HPDE6-E6E7 (cell line): Measurements from ENCODE around the gene CLTB.

Experiments
- DNase-seq: peaks from one replicate; pipeline ENCODE4 v3.0.0; 2011; ENCODE audit warnings: missing footprints; ENCODE audit errors: extremely low spot score

Gene CLTB

DNA sequence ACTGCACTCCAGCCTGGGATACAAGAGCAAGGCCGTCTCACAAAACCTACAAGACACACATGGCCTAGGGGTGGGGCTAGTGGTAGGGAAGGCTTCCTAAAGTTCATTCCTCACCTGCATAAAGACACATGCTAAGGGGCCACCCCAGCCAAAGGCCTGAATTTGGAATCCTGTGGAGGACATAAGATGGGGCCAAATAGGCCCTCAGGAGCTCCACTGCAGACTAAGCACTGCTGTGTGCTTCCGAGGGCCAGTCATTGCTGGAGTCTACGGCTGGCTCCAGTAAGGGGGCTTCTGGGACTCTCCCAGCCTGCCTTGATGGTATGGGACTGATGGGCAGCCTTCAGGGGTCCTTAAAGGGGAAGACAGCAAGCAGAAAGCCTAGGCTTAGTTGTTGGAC, 33.6 kb downstream of the CLTB start:
- DNase-seq, result no peak

DNA sequence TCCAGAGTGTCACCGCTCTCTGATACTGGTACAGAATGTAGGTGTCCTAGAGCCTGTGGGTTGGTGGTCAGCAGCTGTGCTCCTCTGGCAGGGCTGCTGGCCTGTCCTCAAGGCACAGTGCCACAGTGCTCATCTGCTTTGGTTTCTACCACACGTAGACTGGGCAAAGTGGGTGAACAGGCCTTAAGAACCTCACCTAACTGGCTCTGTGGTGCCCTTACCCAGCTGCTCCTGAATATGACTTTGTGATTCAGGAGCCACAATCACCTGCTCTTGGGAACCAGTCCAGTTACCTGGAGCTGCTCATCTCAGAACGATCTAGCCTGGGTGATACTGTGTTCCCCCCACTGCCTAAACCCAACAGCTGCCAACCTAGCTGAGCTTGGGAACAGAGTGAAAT, 34.4 kb downstream of the CLTB start:
- no peak for DNase-seq

DNA sequence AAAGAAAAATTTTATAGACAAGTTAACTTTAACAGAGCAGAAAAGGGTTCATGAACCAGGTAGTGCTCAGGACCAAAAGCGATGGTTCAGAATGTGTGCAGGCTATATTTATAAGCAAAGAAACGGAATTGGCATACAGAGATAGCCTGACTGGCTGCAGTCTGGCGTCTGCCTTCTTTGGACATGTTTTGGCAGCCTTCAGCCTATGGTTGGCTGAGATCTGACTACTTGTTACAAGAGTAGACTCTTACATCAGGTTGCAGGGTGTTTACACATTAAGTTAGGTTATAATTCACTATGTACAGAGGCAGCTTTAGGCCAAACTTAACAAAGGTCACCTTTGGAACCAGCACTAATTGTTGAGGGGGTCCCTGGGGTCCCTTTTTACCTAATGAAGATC, 34.9 kb downstream of the CLTB start:
- DNase-seq, result no peak

DNA sequence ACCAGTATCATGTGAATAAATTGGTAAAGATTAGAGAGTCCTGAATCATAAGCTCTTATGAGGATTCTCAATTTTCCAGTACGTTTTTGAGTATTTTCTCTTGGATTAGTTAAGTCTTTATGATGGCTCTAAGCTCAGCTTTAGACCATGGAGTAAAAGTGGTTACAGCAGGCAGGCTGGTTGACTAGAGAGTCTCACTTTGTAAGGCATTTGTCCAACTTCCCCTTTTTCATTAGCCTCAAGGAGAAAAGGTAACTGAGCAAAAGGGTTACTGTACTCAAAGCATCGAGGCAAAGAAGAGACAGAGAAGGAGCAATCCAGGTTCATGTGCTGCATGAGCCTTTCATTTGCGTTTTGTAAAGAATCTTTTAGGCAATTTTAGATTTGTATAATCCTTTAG, 36.5 kb downstream of the CLTB start:
- no peak for DNase-seq

DNA sequence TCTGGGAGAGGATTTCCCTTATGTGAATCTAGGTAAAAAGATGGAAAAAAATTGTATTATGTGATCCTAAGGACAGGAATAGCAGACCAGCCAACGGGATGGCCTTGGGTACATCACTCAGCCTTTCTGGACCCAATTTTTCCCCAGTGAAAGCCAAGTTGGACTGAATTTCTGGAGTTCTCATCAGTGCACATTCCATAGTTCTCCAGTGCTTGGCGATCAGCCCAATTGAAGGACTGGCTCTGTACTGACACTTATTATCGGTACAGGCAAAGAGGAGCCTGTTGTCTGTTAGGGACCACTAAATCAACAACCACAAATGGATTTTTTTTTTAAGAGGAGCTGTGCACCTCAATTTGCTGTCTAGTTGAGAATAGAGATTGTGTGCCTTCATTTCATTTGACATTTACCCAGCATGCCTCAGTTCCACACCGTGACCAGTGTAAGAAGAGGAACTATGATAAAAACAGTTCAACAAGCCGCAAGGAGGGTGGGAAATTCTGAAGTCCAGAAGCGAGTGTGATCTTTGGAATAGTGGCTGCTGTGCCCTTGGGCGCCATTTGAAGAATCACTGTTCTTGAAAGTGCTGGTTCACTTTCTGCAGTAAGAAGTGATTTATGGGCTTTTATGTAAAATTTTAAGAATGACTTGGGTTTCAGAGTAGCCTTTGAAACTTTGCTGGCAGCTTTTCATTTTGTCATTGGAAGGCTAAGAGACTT, 43.1 kb downstream of the CLTB start:
- DNase-seq, result no peak

DNA sequence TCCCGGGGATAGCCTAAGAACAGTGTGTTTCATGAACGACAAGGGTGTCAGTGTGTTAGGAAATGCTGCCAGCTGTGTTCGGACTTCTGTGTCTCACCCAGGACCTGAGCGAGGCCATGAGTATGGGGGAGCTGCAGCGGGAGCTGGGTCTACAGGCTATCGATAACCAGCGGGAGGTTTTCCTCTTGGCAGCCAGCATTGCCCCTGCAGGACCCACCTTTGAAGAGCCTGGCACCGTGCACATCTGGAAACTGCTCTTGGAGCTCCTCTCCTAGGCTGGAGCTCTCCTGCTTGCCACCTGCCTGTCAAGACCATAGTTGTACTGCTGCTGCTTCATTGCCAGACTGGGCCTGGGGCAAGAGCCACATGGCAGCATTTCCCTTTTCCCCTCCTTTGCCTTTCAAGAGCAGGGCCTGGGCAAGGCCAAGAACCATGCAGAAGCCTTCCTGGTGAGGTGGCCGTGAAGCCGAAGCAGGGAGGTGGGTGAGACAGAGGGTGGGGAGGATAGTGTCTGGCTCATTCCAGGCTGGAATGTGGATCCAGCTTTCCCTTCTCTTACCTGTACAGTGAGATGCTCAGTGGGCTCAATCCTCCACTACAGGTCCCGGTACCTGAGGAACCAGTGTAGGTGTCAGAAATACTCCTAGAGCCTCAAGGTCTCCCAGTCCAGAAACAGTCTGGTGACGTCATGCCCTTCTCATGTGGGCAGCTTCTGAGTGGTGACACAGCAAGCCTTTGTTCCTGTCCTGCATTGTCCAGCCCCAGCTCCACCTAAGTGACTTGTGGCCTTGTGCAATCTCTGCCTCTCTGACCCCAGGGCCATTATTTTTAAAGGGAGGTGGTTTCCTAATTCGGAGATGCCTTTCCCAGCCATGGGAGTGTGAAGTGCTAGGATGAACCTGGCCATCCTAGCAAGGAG, 44.5 kb downstream of the CLTB start:
- no peak for DNase-seq

DNA sequence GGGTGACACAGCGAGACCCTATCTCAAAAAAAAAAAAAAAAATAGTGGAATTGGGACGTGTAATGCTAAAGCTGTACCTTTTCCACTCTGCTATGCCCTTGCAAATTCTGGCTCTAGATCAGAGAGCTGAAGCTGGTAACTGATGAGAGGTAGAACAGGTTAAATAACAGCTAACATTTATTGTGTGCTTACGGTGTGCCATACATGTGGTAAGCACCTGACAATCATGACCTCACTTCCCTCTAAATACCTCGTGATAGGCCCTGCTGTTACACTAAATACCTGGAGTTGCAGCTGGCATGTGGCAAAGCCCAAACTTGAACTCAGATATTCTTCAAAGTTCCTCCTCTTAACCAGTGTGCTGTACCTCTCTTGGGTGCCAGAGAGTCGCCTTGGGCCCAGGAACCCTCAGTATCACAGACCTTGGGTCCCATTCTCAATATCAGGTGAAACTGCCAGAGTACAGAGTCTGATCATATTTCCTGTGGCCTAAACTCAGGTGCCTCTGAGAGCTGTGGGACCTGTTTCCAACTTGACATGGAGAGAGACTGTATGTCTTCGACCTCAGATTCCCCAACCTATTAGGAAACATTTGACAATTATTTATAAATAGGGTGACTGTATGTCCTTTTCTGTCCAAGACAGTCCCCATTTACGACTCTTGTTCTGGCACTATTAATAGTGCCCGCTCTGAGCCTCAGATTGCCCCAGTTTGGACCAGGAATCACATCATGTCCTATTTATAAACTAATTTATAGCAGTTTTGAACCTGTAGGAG, 46.2 kb downstream of the CLTB start:
- DNase-seq, result no peak

DNA sequence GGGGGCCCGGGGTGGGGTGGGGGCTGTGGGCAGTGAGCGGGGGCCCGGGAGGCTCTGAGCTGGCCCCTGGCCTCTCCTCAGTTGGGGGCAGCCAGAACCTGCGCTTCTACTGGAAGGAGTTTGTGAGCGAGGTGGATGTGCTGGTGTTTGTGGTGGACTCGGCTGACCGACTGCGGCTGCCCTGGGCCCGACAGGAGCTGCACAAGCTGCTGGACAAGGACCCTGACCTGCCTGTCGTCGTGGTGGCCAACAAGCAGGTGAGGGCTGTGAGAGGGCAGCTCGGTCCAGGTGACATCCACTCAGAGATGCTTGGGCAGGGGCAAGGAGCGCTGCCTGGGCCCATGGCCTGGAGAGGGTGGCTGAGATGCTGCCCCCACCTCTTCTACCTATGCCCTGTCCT, 47.6 kb downstream of the CLTB start:
- no peak for DNase-seq

DNA sequence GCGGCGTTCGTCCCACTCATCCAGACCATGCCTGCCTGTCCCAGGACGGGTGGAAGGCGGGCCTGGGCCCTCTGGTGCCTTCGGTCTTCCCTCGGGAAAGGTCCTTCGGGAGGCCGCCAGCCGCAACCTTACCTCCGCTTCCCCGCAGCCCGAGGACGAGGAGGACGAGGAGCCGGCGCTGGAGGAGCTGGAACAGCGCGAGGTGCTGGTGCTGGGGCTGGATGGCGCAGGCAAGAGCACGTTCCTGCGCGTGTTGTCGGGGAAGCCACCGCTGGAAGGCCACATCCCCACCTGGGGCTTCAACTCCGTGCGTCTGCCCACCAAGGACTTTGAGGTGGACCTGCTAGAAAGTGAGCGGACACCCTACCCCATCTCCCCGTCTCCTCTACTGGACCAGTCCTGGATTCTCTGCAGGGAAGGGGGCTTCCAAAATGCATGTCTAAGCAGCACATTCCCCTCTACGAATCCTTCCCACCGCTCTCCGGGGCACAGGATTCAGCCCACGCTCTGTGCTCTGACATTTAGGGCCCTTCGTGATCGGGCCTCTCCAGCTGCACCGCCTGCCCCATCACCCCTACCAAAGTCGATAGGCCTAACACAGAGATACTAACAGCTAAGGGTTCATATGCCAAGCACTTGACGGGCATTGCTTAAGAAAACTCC, 50.0 kb downstream of the CLTB start:
- no peak for DNase-seq

DNA sequence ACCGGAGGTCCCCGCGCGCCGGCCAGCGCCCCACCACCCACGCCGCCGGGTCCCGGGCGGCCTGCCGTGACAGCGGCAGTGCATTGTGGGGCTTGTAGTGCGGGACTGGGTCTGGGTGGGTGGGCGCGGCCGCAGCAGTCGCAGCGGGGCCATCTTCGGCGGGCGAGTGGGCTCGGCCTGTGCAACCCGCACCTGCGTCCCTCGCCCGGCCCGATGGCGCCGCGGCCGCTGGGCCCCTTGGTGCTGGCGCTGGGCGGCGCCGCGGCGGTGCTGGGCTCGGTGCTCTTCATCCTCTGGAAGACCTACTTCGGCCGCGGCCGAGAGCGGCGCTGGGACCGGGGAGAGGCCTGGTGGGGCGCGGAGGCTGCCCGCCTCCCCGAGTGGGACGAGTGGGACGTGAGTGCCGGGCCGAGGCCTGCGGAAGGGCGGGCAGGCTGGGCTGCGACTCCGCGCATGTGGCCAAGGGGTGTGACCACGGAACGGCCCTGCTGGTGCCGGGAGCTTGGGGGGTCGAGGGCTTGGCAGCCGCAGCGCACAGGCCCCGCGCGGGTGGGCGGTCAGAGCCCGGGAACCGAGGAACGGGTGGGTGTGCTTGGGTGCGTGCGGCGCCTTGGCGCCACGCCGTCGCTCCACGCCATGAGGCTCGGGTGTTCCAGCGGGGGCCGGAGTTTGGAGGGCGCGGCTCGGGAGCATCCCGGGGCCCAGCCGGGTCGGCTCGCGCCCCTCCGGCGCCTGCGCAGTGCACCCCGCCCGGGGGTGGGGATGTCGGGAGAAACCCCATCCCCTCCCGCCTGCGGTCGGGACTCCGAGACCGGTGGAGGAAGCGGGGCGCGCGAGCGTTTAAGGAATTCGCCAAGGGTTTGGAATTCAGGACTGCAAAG, 50.7 kb downstream of the CLTB start, which contains the start of gene ARL10:
Gene ARL10 (plus strand): TSS at position 137 of the 881 bp plus-strand sequence. CDS start 77 bp downstream, at position 214.
- peak; percentile 12 for DNase-seq

DNA sequence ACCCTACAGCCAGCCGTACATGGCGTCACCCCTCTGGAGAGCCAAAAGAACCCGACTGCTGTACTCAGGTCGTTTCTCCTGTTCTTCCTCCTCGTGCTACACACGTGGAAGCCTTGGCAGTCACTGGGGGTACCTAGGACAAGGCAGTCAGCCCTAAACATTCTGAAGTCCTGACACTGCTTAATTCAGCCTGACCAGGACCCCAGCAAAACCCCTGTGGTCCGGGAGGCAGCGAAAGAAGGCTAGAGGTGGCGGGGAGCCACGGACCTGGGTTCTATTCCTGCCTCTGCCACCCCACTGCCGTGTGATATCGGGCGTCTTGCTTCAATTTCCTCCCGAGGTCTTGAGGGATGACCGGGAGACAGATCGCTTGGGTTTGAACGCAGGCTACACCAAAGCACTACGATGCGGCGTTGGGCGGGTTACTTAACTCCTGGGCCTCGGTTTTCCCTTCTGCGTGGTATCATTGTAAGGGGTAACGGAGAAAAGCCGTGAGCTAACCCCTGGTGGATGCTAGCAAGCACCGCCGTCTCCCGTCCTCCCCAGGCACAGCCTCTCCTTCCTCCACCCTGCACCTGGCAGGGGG, 51.5 kb downstream of the CLTB start:
- peak; percentile 13 for DNase-seq

DNA sequence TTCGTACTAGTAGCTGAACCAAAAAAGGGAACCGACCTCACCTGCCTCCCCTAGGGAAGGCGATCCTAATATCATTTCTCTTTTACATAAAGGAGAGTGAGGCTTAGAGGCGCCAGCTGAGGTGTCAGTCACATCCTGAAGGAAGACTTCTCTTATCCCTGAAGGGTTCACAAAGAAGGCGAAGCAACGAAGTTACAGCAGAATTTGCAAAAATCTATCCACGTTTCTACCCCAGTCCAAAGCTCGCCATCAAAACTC, 54.2 kb downstream of the CLTB start:
- no peak for DNase-seq

DNA sequence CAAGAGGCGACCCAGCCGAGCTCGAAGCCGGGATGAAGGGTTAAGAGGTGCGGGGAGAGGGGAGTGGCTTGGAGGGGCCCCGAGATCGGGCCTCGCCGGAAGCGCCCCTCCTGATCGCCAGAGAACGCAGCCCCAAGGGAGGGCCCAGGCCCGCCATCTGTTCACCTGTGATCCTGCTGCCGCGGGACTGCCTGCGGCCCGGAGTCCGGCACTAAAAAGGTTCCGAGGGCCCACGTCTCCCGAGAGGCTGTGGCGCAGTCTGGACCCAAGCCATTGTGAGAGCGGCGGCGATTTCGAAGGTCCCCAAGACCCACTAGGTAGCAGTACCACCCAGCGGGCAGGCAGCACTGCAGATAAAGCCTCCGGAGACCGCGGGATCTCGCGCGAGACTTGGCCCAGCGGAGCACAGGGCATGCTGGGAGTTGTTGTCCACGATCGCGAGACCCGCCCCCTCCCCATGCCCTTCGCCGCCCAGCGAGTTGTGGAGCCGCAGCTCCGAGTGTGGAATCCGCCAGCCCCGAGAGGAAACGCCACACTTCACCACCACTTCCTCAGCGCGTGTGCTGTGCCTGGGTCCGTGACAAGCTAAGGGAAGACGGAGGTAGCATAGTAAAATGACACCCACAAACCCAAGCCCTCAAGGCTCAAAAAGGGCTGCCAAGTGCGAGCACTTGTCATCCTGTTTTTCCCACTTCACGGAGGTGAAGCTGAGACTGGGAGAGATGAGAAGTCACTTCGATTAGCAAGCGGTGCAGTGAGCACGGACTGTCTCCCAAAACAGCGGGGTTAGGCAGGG, 54.7 kb downstream of the CLTB start, which contains the start of gene KIAA1191:
Gene KIAA1191 (minus strand): TSS at position 328 of the 796 bp plus-strand sequence. CDS start 2,256 bp downstream, outside the sequence.
- peak; percentile 88 for DNase-seq

DNA sequence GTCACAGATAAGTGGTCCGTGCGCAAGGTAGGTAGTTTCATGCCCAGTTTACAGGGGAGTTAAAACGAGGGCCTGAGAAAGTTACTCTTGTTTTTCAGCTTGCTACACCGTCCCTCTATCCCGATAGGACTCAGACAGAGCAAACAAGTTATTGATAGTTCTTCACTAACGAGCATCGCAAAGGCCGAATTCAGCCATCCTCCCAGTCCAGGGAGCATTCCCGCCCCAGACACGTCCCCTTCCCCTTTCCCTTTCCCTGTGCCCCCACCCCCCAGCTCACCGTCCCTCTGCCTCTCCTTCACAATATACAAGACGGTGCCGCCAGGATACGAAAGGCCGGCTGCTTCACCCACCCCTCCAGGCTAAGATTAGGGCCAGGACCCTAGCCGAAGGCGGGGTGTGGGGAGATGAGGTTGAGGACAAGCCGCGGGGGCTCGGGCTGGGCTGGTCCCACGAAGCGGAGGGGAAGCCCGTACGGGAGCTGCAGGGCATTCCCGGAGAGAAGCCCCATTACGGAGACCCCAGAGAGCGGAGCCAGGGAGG, 55.4 kb downstream of the CLTB start:
- peak; percentile 14 for DNase-seq

DNA sequence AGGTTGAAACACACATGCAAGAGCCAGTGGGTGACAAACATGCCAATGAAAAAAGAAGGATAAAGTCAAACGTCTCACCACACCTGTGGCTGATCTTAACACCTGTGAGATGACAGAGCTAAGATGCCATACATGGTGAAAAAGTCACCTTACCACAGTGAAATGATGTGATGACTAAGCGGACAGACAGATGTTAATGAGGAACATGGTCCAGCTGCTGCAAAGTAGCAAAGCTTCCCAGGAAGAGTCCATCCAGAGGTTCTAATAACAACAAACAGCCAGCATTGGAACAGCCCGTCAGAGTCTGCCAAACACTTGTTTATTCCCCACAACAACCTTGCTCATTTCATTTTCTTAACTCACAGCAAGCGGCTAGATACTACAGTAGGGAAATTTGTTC, 56.7 kb downstream of the CLTB start:
- DNase-seq, result no peak

DNA sequence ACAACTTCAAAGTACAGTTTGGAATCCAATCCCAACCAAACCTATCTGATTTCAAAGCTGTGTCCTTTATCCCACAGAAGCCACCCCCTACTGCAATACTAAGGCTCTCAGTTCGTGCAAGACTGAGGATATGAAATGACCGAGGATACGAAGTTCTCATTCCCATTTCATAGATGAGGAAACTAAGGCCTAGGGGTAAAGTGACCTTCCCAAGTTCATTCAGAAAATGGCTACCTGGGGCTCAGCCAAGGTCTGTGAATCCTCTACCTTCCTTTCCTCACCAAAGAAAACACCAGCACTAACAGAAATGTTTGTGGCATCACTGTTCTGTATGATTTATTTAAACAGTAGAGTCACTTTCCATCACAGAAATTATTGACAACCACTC, 60.2 kb downstream of the CLTB start:
- no peak for DNase-seq

DNA sequence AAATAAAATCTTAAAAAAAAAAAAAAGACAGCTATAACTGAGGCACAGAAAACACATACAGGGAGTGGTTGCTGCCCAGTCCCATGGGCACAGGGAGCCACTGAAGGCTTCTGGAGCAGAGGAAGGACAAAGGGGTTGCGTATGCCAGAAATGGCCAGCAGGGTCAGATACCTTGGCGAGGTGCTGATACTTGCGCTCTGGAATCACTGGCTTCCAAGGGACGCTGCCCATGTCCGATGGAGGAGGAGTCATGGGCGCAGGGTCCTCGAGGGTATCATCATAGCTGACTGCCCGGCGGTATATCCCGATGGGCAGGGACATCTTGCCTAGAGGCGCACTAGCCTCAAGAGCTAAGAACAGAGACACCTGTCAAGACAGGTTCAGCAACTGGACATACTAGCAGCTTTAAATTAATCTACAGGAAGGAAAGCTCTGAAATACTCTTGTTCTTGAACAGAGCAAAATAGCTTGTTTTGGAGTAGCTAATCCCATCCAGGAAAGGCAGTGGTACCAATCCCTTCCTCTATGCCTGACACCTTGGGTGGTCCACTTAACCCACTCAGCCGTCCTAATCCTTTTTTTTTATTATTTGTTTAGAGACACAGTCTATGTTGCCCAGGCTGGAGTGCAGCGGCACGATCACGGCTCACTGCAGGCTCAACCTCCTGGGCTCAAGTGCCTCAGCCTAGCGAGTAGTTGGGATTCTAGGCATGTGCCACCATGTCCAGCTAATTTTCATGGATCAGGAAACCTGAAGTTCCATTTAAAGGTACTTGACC, 60.8 kb downstream of the CLTB start:
- no peak for DNase-seq

DNA sequence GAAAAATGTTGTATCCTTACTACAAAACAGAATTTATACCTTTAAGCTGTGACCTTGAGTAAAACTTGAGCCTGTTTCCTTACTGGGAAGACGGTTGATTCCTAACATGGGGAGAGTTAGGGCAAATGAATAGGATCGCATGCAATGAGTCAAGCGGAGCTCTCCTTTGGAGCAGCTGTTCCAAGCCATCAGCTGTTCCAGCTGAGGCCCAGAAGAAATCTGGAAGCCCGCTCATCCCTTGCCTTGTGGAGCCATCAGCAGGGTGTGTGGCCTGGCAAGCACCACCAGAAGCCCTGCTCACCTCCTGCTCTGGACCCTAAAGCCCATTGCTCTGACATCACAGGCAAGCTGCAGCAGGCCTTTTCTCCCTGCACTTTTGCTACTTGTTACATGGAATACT, 62.8 kb downstream of the CLTB start:
- no peak for DNase-seq
